Measurements from ENCODE around the gene RIPOR2. TPM values are rescaled to one million over a fixed set of nuclear protein-coding genes. Genes with fewer than 3 reads are reported as not detected.

Gene RIPOR2
- total and polyA plus RNA-seq, 4 donors, result 1.6 to 10.9 (median 3.7) TPM

GRCh38 chr6:24887545-24888140 lies 48.1 kb downstream of the RIPOR2 start:
- Histone ChIP-seq H3K9ac (ENCODE audit: low read depth in 1 of 2, low read length in 2 of 2) (no peak overlapping the region), H3K4me1 (ENCODE audit: control insufficient read depth in 4 of 4, insufficient read depth in 4 of 4, low read length in 3 of 4) (no peaks in the 10 kb centered on the region), H3K27ac (ENCODE audit: low read depth in 1 of 2, low read length in 2 of 2) (no peak overlapping the region), H3K9me3 (ENCODE audit: control insufficient read depth in 4 of 4, low read length in 3 of 4) (no peaks in the 10 kb centered on the region), H3K27me3 (ENCODE audit: control insufficient read depth in 4 of 4, insufficient read depth in 4 of 4, low read length in 3 of 4) (no peaks in the 10 kb centered on the region), H3K36me3 (ENCODE audit: control insufficient read depth in 4 of 4, insufficient read depth in 3 of 4, low read depth in 1 of 4, low read length in 3 of 4) (no peaks in the 10 kb centered on the region), H3K4me3 (ENCODE audit: low read depth in 1 of 3, low read length in 3 of 3) (no peak overlapping the region)
- 88% methylated on average over 3 of the region's 3 CpGs for WGBS
- TF ChIP-seq, protein P1, sequence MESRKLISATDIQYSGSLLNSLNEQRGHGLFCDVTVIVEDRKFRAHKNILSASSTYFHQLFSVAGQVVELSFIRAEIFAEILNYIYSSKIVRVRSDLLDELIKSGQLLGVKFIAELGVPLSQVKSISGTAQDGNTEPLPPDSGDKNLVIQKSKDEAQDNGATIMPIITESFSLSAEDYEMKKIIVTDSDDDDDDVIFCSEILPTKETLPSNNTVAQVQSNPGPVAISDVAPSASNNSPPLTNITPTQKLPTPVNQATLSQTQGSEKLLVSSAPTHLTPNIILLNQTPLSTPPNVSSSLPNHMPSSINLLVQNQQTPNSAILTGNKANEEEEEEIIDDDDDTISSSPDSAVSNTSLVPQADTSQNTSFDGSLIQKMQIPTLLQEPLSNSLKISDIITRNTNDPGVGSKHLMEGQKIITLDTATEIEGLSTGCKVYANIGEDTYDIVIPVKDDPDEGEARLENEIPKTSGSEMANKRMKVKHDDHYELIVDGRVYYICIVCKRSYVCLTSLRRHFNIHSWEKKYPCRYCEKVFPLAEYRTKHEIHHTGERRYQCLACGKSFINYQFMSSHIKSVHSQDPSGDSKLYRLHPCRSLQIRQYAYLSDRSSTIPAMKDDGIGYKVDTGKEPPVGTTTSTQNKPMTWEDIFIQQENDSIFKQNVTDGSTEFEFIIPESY (IDR thresholded peaks at IDR 0.05), result no peak
- TF ChIP-seq JUND (IDR thresholded peaks at IDR 0.05) (no peak), CTCF (IDR thresholded peaks at IDR 0.05; ENCODE audit: low read depth, low read length, missing input control) (no peak), FOXA2 (IDR thresholded peaks at IDR 0.05) (no peak), MAX (IDR thresholded peaks at IDR 0.05) (no peak), REST (IDR thresholded peaks at IDR 0.05) (no peak), SP1 (IDR thresholded peaks at IDR 0.05) (no peak), NR2F2 (IDR thresholded peaks at IDR 0.05) (no peak), RAD21 (IDR thresholded peaks at IDR 0.05) (no peak), HNF4A (conservative IDR thresholded peaks at IDR 0.05) (no peak), YY1 (IDR thresholded peaks at IDR 0.05) (no peak), GABPA (IDR thresholded peaks at IDR 0.05 in 1 of 2, conservative IDR thresholded peaks at IDR 0.05 in 1 of 2) (no peak), FOXA1 (IDR thresholded peaks at IDR 0.05) (no peak), TAF1 (conservative IDR thresholded peaks at IDR 0.05) (no peak), EGR1 (IDR thresholded peaks at IDR 0.05; ENCODE audit: low read depth in 2 of 2) (no peak), RXRA (IDR thresholded peaks at IDR 0.05) (no peak)
- TF ChIP-seq, protein P2, sequence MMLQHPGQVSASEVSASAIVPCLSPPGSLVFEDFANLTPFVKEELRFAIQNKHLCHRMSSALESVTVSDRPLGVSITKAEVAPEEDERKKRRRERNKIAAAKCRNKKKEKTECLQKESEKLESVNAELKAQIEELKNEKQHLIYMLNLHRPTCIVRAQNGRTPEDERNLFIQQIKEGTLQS (IDR thresholded peaks at IDR 0.05), result no peak
- no peak for DNase-seq (ENCODE audit: low spot score)

Measured in liver (tissue), 9 donors.